Stimulated activated CD8-positive, alpha-beta memory T cell treated with anti-CD3 and anti-CD28 coated beads, Interleukin-15, amount 100 ng/mL, for 48 hours (primary cell): ENCODE measurements around the gene CNTN4.

Source experiments
- DNase-seq, 2 donors: peaks; one replicate each; pipeline ENCODE4 v3.0.0-alpha.2; 2020; ENCODE audit warnings: low read depth in 2 of 2

The CNTN4 gene

DNA sequence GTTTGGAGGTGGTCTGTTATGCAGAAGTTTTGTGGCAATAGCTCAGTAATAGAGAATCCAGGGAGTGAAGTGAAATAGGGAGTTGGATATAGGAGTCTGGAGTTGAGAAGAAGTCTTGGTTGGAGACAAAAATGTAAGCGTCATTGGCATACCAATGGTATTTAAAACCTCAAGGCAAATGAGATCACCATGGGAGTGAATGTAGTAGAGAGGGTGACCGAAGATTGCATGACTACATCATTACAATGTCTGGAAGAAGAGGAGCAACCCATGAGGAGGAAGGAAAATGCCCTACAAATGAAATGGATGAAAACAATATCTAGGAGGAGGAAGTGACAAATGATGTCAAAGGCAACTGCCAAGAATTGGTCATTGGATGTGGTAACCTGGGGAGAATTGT, 54.4 kb downstream of the CNTN4 start:
- DNase-seq: no peak

DNA sequence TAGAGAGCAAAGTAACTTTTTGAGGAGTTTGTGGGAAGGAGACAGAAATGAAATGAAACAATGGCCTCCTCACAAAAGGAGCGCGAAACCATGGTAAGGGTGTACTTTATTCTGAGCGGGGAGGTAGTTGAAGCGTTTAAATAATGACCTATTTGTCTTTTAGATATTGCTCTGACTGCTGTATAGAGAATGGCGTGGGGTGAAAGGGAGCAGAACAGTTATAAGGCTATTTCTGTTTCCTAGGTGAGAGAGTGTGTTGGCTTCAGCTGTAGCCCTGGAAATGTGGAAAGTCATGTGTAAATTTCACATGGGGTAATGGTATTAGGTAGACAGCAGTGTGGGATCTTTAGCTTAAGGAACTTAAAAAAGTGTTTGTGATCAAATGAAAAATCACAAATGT, 54.9 kb downstream of the CNTN4 start:
- no peak for DNase-seq

DNA sequence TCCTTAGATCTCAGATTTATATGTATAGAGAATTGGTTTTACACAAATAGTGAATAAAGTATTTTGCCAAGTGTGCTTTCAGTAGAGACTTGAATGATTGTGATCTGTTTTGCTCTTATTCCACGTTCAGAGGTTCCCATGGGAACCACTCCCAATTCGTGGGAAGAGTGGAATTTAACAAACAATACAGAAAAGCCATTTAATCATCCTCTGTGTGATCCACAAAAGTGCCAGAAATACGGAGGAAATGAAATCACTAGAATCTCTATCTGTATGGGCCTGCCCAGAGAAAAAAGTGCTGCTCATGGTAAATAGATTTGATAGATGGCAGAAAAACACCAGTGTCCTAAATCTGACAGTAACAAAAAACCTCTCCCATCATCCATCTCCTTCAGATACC, 56.0 kb downstream of the CNTN4 start:
- DNase-seq: no peak

DNA sequence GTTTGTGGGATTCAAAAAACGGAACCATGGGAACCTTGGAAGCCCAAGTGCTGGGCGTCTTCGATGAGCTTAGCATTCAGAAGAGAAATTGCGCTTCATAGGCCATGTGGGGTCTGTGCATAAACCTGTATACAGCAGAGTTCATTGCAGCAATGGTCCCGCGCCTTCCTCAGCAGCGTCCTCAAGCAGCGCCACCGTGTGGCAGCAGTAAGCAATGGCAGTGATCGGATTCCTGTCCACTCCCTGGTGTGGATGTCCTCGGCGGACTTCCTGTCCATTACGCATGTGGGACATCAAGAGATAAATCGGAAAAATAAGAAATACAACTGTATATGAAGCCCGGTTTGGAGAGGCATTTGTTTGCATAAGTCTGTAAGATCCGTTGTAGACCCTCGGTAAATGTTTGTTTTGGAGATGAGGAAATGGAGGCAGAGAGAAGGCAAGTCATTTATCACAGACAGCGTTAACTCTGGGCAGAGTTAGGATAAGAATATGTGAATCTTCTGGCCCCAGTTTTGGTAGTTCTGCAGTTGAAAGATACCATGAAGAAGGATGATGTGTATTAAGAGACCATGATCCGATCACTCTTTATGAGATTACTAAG, 57.7 kb downstream of the CNTN4 start:
- no peak for DNase-seq

DNA sequence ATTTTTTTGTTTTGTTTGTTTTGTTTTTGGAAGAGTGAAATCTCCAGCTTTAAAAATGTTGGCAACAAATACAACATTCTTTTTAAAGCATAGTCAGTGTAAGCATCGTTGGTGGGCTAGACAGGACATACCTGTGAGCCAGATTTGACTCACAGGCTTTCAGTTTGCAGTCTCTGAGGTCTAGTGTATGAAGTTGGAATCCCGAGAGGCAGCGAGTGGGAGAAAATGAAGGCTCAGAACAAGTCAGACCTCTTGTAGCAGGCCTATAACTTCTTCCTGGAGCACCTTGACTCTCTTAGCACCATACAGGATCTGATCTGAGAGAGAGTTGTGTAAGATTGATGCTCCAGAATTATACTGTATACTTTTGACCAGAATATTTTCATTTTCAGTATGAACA, 60.2 kb downstream of the CNTN4 start:
- DNase-seq: no peak

DNA sequence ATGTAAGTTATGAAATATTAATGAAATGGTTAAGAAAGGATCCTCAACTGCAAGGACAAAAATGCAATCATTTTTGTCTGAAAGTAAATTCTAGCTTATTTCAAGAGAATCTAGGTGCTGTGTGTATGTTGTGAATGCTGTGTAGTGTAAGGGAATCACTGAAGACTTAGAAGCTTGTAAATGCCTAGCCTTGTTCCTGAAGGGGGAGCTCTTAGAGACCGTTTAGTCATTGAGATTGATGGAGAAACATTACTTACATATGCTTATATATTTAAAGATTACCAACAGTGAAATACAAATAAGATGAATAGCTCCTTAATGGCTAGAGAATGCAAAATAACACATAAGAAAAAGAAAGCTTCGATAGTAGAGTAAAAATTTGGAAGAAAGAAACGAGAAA, 67.9 kb downstream of the CNTN4 start:
- no peak for DNase-seq

DNA sequence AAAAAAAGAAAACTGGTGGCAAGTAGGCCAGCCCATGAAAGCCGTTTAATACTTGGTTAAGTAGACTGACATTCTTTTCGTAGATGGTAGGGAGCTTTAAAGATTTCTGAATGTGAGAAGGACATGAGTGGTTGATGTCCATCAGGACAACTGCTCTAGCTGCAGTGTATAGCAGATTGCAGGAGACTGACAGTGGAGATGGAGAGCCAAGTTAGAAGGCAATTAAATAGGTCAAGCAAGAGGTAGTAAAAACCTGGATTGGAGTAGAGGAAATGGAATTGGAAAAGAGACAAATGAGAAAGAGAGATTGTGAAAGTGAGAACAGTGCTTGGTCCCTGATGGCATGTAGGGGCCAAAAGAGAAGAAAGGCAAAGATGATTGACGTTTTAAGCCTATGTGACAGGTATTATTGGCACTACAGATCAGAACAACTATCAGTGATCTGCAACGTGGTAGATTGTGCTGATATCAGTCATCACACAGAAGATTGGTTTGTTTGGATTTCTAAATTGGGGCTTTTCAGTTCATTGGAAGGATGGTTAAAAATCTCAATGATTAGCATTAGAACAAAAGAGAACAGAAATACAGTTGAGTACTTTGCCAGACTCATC, 74.0 kb downstream of the CNTN4 start:
- DNase-seq: no peak

DNA sequence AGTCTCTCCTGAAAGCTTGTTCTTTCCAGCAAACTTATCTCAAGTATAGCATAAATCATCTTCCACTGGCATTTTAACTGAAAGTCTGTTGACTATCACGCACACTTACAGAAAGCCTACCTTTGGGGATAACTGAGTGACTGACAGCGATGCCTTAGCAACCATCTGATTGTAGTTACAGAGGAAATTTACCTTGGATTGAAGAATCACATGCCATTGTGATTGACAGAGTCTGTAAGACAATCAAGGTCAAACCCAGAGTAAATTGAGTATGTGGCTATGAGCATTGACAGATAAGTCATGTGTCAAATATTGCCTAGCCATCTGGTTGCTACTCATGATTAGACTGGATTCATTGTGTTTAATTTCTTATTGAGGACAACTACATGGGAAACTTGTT, 82.0 kb downstream of the CNTN4 start:
- DNase-seq: no peak

DNA sequence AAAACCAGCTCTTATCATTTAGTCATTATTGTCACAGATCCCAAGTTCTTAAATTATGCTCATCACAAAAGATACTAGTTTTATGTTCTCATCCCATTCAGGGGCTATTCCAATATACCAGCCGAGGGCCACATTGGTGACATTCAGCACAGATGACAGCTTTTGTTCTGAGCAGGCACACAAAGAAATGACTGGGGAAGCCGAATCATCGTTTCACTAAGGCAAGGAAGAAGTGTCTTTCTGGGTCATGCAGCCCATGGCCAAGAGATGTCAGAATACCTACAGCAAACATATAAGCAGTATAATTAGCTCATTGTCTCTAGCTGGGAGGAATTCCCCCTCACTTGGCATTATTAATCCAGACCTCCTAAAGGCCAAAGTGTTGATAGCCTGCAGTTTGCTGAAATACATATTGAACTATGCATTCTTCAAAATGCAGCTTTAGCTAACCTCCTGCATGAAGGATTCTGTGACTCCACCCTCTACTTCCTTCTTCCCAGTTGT, 100.2 kb downstream of the CNTN4 start:
- no peak for DNase-seq

DNA sequence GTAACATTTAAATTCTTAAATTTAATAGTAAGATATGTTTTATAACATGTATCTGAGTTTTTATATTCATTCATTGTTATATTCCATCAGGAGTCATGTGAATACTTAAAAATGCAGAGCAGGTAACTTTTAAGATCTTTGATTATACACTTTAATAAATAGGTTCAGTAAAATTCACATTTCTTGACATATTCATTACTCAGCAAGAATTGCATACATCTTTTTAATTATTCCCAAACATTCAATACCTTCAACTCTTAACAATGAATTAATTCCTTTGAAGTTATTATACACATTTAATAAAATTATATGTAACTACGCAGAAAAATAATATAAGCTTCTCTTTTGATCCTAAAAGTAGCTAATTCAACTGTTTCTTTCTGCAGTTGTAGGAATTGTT, 105.4 kb downstream of the CNTN4 start:
- DNase-seq: no peak

DNA sequence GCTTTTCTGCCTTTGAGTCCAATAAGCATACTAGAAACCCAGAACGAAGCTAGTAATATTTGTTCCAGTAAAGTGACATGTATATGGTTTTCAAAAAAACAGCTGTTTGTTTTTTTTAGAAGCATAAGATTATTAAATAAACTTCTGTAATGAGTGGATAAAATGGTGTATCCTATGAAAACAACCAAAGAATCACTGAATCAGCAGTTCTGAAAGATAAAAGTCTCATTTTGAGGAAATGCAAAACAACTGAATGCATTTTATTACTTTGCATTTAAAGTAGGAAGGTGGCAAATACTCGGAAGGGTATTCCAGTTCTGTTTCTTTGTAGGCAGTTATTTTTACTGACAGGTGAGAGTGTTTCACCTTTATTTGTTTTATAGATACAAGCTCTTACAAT, 107.0 kb downstream of the CNTN4 start:
- no peak for DNase-seq

DNA sequence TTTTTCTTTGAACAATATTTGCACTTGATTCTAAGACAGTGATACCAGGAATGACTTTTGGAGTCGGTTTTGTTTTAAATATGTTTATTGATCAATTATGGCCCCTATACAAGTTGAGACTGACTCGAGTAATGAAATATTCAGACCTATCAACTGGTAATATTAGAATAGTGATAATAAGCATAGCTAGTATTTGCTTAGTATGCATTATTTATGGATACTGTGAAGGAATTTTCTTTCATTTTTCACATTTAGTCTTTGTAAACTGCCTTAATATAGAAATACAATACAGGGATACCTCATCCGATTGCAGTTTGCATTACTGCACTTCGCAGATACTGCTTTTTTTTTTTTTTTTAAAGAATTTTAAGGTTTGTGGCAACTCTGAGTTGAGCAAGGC, 107.9 kb downstream of the CNTN4 start:
- DNase-seq: no peak

DNA sequence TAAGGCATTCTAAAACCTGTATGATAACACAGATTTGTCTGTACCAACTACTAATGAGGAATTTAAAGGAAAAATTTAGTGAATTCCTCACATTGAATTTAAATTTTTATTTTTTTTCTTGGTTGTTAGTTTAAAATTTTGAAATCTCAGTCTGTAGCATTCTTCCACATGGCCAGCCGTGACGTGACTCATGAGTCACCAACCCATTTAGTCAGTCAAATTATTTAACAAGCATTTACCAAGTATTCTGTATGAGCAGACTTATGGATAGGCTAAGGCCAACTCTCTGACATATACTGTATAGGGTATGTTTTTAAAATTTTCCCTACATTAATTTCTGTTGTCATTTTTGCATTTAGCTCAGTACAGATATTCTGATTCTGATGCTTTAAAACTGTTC, 112.9 kb downstream of the CNTN4 start:
- DNase-seq: no peak

DNA sequence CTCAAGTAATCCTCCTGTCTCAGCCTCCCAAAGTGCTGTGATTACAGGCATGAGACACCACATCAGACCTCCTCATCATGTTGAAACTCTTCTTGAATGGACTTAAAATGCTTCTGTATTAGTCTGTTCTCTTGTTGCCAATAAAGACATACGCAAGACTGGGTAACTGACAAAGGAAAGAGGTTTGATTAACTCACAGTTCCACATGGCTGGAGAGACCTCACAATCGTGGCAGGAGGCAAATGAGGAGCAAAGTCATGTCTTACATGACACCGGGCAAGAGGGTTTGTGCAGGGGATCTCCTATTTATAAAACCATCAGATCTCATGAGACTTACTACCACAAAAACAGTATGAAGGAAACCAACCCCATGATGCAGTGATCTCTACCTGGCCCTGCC, 113.5 kb downstream of the CNTN4 start:
- no peak for DNase-seq

DNA sequence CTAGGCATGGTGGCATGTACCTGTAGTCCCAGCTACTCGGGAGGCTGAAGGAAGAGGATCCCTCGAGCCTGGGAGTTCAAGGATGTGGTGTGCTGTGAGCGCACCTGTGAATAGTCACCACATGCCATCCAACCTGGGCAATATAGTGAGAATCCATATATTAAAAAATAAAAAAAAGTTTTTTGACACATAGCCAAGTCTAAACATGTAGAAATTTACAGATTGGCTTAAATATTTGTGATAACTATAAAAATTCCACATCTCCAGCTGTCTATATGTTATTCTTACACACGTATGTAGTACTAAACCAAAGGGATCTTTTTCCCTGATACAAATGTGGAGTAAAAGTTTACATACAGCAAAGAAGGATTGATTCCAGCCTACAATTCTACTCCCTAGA, 119.7 kb downstream of the CNTN4 start:
- DNase-seq: no peak

DNA sequence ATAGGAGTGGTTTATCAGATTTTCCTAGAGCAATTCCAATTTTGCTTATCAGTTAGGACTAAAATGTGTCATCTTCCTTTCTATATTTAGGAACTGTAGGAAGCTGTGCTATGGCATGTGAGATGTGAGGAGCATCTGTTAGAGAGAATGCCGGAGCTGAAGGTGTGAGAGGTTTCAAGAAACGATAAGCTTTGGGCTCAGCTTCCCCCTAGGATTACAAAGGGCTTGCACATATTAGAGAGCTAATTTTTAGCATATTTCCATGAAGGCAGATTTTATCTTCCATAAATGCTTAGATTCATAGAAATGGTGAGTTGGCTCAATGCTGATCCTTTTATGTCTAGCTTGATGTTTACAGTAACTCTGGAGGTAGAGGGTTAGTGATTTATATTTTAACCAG, 120.2 kb downstream of the CNTN4 start:
- DNase-seq: no peak

DNA sequence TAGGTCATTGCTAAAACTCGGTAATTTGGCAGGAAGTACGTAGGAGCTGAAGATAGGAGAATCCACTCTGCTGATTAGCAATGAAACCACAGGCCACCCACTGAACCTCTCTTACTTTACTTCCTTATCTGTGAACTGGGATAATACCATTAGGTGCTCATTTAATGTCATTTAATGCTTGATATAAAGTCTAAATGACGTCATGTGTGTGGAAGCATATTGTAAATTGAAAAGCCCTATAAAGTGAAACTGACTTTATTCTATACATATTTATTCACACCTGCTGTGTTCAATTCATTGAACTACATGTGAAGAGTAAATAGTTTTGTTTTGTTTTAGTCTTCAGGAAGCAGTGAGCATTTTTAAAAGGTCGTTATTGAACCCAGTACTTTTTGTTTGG, 137.5 kb downstream of the CNTN4 start:
- DNase-seq: no peak

DNA sequence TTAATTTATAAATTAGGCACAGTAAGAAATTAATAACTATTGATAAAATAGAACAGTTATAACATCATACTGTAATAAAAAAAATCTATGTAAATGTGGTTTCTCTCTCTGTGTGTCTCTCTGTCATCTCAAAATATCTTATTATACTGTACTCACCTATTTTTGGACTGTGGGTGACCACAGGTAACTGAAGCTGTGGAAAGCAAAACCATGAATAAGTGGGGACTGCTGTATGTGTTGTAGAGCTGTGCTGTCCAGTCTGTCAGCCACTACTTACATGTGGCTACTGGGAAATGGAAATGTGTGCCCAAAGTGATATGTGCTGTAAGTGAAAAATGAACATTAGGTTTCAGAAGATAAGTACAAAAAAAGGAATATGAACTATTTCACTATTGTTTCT, 145.5 kb downstream of the CNTN4 start:
- no peak for DNase-seq

DNA sequence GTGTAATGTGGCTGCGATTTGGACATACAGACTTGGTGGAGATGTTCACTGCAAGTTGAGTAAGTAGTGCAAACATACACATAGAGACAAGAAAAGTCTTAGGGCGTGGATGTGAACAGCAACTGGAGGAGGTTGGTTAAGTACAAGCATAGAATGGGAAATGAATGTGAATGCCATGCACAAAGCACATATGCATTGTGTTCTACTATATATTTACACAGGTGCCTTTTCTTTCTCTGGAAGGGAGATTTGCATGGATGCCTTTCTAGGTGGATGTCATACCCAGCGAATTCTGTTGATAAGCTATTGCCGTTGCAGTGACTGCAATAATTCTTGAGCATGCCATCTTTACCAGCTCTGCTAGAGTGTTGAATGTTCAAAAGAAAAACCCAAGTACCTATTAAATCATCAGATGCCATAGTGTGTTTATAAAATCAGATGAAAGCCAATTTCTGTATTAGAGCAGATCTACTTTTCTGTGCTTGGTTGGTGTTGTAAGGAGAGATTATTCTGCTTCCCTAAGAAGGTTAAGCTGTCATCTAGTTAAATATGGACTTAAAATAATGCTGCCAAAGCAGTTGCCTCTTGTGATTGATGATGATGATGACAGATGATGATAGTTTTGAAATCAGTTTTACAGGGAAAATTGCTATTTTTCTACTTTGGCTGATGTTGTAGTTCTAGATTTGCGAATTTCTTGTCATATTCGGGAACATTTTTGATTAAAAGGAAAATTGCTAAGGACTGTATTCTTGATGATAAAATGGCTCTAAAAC, 148.4 kb downstream of the CNTN4 start:
- no peak for DNase-seq

DNA sequence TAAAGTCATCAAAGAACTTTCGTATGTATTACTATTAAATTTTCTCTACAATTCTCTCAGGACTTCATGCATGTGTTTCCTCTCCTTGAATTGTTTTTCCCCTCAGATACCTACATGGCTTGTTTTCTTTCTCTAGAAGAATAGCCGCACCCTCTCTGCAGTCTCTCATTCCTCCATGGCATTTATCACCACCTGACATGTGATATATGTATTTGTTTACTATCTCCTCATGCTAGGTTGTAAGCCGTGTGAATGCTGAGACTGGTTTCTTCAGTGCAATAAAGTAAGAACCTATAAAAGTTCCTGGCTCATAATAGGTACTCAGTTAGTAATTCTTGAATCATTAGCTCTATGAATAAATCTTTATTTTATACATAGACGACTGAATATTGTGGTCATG, 149.2 kb downstream of the CNTN4 start:
- DNase-seq: no peak

DNA sequence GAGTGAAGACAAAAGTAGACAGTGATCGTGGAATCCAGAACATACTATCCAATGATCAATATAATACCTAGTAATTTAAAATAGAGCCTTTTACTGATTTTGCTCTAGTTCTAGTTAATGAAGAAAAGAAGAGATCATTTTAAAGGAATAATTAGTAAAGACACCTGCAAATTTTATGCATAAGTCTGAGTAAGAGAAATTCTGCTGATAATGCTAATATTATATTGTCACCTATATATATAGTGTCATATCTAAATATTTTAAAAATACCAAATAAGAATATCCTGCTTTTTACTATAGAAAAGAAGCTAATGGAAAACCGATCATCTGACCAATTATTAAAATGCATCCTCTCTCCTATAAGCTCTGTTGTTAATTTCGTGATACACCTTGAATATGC, 152.1 kb downstream of the CNTN4 start:
- no peak for DNase-seq

DNA sequence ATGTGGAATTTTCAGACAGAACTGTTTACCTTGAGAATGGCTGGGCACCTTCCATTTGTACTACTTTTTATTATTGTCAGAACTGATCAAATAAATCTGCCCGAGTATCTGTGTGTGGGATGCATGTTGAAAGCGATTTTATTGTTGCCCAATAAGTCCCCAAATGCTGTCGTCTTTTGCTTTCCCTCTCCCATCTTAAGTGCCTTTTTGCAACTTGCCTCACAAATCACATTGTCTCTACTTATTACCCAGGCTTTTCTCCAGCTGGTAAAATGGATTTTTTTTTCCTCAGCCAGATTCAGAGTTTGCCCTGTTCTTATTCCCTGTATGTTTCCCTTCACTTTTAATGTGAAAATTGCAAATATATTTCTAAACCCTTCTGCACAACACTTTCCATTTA, 163.1 kb downstream of the CNTN4 start:
- no peak for DNase-seq

DNA sequence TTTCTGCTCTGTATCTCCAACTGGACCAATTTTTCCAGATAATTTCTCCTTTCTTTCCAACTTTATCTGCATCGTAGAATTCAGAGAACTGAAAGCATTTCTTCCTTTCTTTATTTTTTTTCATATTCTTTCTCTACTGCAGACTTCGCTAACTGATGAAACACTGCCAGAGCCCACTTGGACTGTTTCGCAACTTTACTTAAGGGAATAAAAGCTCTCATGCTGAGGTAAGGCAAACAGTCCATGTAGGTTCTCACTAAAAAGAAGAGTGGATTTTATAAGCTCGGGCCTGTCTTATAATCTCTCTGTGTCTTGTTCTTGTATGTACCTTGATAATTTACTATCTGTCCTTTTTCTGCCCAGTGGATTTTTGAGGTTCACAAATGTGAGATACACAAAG, 163.5 kb downstream of the CNTN4 start:
- no peak for DNase-seq
